GM12892 (cell line): ENCODE results near the gene RET.

Source experiments
- POLR2A ChIP-seq: IDR thresholded peaks from 2 replicates; pipeline ENCODE4 v1.6.1; 2011; ENCODE audit warnings: low read depth, low read length, control low read depth
- POLR2AphosphoS5 ChIP-seq: IDR thresholded peaks from 2 replicates; pipeline ENCODE4 v1.6.1; 2011; ENCODE audit warnings: low read depth, low read length, control low read depth
- TAF1 ChIP-seq: IDR thresholded peaks from 2 replicates; pipeline ENCODE4 v1.6.1; 2011; ENCODE audit warnings: low read depth, mild to moderate bottlenecking, control low read depth, low read length, borderline replicate concordance

DNA sequence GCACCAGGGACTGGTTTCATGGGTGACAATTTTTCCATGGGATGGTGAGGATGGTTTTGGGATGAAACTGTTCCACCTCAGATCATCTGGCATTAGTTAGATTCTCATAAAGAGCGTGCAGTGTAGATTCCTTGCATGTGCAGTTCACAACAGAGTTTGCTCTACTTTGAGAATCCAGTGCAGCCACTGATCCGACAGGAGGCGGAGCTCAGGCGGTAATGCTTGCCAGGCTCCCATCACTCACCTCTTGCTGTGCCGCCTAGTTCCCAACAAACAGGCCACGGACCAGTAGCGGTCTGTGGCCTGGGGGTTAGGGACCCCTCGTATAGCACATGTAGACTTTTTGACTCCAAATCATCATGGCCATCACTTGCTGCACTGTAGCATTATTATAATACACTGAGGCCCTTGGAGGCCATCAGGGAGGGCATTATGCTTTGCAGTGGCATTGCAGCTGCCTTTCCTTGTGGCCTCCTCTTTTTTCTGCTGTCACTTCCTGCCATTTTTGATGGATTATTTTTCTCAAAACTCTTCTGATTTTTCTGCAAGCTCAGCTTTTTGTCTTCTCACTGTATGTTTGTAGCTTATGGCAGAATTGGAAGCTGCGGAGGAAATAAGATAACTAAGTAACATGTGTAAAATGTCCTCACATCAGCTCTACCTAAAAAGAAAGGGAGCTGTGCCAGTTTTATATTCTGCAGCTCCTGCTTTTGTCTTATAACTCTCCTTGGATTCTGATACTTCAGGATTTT lies 79.9 kb downstream of the RET start:
- TF ChIP-seq POLR2A (no peak), TAF1 (no peak), POLR2AphosphoS5 (no peak)
